GM19452 (cell line): ENCODE results near the gene ALPL.
"Not testable (repeated sequence)": the region's sequence is repeated elsewhere in the genome, so short reads cannot be mapped to it uniquely, and the experiment has no call there.

Experiments
- ATAC-seq: cut with Tn5 transposase; IDR thresholded peaks from one replicate; pipeline ENCODE4 v1.9.1; 2021; ENCODE audit not compliant: unreplicated experiment

Gene ALPL

DNA sequence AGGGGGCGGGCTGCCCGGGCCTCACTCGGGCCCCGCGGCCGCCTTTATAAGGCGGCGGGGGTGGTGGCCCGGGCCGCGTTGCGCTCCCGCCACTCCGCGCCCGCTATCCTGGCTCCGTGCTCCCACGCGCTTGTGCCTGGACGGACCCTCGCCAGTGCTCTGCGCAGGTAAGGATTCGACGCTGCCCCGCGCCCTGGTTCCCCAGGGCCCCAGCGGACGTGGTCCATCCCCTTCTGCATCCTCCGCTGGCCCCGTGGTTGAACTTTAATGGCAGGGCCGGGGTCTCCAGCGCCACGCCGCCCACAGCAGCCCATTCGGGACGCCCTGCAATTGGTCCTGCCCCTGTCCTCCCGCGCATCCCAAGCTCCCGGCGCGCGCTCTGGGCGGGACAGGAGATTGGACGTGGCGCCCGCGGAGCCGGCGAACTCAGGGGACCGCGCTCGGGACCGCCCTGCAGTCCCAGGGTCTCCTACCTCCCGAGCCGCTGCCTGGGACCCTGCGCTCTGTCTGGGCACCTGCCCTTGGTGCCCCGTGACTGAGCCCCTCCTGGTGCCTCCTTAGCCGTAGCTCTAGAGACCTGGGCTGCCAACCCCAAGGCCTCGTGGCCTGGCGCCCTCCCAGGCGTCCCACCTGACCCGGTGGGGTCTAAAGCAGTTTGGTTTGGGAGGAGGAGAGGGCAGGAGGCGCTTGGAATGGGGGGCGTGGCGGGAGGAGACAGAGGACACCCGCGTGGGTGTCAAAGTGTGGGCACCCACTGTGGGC is at the start of gene ALPL:
TSS of gene ALPL (plus strand) at position 73 of the 762 bp plus-strand sequence. CDS start 44,659 bp downstream, outside the sequence.
- no peak for ATAC-seq

DNA sequence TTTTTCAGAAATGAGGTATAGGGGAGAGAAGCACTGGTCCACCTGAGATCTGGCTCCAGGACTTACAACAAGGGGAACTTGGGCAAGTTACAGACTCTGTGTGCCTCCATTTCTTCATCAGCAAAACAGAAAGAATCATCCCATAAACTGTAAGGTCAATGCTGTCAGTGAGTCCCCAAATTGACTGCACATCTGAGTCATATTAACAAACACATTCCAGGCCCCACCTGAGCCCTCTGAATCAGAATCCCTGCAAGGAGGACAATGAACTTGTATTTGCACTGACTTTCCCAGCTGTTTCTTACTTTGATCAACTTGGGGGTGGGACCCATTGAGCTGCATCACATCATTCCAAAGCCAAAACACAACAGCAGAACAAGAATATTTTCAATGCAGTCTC is 44.1 kb upstream of the ALPL start:
- ATAC-seq: not testable (repeated sequence)

DNA sequence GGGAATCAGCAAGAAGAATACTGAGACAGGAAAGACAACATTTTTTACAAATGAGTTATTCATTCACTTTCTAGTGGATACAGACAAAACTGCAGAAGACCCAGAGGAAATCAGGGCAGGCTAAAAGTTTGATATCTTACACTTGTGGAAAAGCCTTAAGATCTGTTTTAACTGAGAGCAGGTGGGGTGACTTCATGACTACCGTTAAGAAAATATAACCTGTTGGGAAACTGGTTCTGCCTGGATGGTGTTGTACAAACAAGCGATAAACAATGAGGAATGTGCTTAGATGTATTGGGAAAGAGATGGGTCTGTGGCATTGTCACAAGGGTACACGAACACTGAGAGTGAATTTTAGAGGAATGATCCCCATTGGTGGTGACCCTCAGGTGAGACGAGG is 41.3 kb upstream of the ALPL start:
- ATAC-seq: not testable (repeated sequence)

DNA sequence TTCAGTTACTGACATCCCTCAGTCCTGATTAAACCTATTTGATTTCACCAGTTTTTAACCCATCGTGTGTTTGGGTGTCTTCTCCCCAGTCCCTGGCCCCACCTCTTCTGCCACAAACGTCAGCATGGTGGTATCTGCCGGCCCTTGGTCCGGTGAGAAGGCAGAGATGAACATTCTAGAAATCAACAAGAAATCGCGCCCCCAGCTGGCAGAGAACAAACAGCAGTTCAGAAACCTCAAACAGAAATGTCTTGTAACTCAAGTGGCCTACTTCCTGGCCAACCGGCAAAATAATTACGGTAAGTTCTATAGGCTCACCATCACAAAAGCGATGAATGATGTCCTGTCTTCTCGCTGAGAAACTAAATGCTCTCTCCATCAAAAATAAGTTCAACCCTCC is 40.6 kb upstream of the ALPL start:
- no peak for ATAC-seq

GRCh38 chr1:21469581-21469980 is 39.6 kb upstream of the ALPL start:
- no peak for ATAC-seq

- no peak for ATAC-seq
Measured at GRCh38 chr1:21472861-21473260, 36.4 kb upstream of the ALPL start.

DNA sequence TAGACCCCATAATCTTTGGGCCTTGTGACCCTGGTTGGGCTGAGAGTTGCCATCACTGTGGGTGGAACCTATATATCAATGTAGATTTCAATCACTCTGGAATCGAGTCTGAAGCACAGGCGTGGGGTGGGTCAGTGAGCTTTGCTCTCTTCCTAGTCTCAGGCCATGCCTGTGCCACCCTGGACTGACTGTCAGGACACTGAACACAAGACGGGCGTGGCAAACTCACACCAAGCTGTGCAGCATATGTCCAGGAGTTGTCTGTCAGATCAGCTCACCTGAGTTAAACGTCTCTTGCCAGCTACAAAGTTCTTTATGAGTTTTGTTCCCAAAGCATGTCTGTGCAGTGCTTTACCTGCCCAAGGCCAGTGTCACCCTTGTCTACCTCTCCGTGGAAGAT is 30.9 kb upstream of the ALPL start:
- ATAC-seq: no peak

- ATAC-seq: not testable (repeated sequence)
Measured at GRCh38 chr1:21483881-21484280, 25.3 kb upstream of the ALPL start.

- ATAC-seq: no peak
Measured at GRCh38 chr1:21489146-21489545, 20.1 kb upstream of the ALPL start.

DNA sequence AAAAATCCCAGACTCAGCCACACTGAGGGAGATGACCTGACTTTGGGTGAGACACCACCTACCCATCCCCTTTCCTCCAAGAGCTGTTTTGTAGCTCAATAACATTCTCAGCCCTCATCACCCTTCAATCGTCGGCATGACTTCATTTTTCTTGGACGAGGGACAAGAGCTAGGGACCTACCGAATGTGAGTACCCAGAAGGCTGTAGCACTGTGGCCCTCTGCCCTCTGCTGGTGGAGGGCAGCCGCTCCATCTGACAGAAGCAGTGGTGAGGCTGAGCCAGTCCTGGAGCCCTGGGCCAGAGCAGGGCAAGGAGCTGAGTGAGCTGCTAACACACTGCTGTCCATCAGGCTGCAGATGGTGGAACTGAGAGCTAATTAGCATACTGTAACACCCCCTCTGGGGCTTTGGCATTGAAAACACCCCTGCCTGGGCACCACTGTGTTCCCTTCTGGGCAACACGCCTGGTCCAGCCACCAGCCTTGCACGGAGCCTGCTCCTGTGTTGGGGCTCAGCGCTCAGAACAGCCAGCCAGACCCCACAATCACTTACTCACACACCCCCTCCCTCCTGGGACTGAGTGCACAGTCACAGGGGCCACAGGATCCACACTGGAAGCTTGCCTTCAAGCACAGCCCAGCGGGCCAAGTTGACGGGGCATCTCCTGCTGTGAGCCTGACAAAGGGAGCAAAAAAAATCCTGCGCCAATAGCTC is 18.3 kb upstream of the ALPL start:
- ATAC-seq: no peak

GRCh38 chr1:21491488-21492355 is 17.5 kb upstream of the ALPL start:
- ATAC-seq: no peak

DNA sequence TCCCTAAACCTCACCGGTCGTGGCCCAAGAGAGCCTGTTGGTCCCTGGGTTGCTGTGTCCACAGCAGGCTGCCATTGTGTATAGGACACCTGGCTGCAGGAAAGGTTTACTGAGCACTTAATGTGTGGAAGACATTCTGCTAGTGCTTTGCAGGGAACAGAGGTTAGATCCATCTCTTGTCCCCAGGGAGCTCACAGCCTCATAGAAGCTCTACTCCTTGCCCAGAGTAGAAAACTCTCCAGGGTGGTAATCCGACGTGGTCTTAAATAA is 16.9 kb upstream of the ALPL start:
- no peak for ATAC-seq

DNA sequence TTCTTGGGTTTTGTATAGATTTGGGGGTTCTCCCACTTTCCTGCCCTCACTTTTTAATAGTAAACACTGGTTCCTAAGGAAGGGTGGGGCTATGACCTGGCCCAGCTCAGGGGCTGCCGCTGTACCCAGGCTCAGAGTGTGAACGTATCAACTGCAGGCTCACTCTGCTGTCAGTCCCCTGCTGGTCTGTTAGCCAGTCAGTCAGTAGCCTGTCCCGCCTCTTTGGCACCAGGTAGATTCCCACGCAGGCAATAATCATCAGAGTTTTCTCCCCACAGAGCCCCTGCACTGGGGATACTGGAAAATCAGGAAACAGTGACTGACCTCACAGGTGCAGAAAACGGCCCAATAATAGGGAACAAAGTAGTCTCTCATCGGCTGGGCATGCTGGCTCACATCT is 15.0 kb upstream of the ALPL start:
- no peak for ATAC-seq

DNA sequence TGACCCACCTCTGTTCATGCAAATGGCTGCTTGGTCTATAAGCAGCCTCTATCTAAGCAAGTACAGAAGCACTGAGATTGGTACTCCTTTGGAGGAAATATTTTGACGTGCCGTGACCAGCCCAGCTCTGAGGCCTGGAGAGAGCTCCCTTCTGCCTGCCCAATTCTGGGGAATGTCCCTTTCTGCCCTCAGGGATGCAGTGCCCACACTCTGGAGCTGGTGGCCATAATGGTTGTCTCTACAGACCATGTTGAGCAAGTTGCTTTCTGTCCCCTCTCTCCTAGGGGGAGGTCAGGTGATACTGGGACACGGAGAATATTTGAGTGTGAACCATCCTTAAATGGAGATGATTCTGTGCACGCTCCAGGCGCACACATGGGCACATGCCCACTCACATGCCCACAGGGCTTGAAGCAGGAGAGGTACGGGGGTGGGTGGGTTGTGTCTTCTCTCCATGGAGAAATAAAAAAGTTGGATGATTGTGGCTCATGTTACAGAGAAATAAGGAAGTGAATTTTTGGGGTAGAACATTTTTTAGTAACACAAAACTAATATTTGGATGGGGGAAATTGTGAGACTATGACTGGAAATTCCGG is 13.9 kb upstream of the ALPL start:
- no peak for ATAC-seq

DNA sequence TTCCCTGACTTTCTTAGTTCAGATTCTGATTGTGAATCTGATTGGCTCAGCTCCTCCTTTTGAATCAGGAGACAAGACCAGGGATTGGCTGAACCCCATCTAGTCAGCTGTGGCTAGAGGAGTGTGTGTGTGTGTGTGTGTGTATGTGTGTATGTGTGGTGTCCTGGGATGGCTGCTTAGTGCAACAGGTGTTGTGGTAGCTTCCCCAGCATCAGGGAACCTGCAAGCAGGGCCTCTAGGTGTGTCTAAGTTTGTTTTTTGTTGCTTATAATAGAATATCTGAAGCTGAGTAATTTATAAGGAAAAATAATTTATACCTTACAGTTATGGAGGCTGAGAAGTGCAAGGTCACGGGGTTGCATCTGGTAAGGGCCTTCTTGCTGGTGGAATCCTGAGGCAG is 13.2 kb upstream of the ALPL start:
- no peak for ATAC-seq

- ATAC-seq: no peak
Measured at GRCh38 chr1:21496886-21497285, 12.3 kb upstream of the ALPL start.

GRCh38 chr1:21497466-21498061 is 11.7 kb upstream of the ALPL start:
- ATAC-seq: no peak

GRCh38 chr1:21499283-21499950 is 9.8 kb upstream of the ALPL start:
- no peak for ATAC-seq

DNA sequence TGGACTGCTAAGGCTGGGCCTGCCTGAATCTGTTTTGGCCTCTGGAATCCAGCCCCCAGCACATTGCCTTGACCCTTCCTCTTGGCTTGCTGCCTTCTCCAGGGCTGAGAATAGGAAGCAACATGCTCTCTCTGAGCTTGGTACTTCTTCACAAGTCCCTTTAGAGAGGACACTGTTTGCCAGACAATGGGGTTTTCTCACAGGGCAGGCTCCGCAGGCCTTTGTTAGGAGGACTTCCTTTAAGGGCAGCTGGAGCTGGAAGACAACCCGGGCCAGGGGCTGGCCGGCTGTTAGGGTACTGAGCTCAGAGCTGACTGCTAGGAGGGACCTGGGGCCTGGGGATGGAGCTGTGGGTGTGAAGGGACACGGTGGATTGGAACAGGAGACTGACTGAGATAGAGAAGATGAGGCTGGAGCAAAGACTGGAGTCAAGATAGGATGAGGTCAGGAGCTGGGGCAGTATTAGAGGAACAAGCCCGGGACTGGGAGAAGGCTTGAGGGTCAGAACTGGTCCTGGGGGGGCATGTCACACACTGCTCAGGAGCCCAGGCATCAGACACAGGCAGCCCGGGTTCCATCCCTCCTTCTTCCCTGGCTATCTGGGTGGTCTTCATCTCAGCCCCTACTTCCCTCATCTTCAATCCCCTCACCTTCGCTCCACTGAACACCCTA is 5.4 kb upstream of the ALPL start:
- no peak for ATAC-seq

- no peak for ATAC-seq
Measured at GRCh38 chr1:21506804-21507203, 2.4 kb upstream of the ALPL start.
